ENCODE data around the gene TBC1D25.
"Not testable (repeated sequence)": the region's sequence is repeated elsewhere in the genome, so short reads cannot be mapped to it uniquely, and the experiment has no call there.

The TBC1D25 gene

GRCh38 chrX:48540028-48540375, 488 bp downstream of the TBC1D25 start:
- H3K27ac ChIP-seq (ENCODE audit: poor library complexity, severe bottlenecking) = peak overlapping the region; percentile 58
- H3K4me1 ChIP-seq (ENCODE audit: insufficient read depth, poor library complexity, severe bottlenecking) = peaks cover 2% of the 10 kb centered on the region
- TF ChIP-seq CTCF (IDR thresholded peaks at IDR 0.05; ENCODE audit: poor library complexity, severe bottlenecking) = peak; percentile 23
- DNase-seq (ENCODE audit: low spot score) = no peak
- no peaks in the 10 kb centered on the region for H3K27me3 ChIP-seq (ENCODE audit: insufficient read depth, poor library complexity, severe bottlenecking)
- H3K36me3 ChIP-seq (ENCODE audit: low read depth) = peaks cover 4% of the 10 kb centered on the region; the same call in 1 of the 2 replicates
- no peaks in the 10 kb centered on the region for H3K9me3 ChIP-seq (ENCODE audit: severe bottlenecking)
- H3K4me3 ChIP-seq (ENCODE audit: severe bottlenecking) = peak overlapping the region; percentile 80
- peak; percentile 64 for ATAC-seq (ENCODE audit: low read depth)

GRCh38 chrX:48540480-48540879, 966 bp downstream of the TBC1D25 start:
- peak overlapping the region; percentile 58 for H3K27ac ChIP-seq (ENCODE audit: poor library complexity, severe bottlenecking)
- DNase-seq (ENCODE audit: low spot score) = no peak
- ATAC-seq (ENCODE audit: low read depth) = no peak
- no peaks in the 10 kb centered on the region for H3K27me3 ChIP-seq (ENCODE audit: insufficient read depth, poor library complexity, severe bottlenecking)
- H3K4me1 ChIP-seq (ENCODE audit: insufficient read depth, poor library complexity, severe bottlenecking) = peaks cover 2% of the 10 kb centered on the region
- no peaks in the 10 kb centered on the region for H3K9me3 ChIP-seq (ENCODE audit: severe bottlenecking)
- peak overlapping the region; percentile 80 for H3K4me3 ChIP-seq (ENCODE audit: severe bottlenecking)
- no peak for TF ChIP-seq CTCF (IDR thresholded peaks at IDR 0.05; ENCODE audit: poor library complexity, severe bottlenecking)
- peaks cover 4% of the 10 kb centered on the region for H3K36me3 ChIP-seq (ENCODE audit: low read depth)

GRCh38 chrX:48541140-48541814, 1.8 kb downstream of the TBC1D25 start:
- no peak for TF ChIP-seq CTCF (IDR thresholded peaks at IDR 0.05; ENCODE audit: poor library complexity, severe bottlenecking)
- DNase-seq (ENCODE audit: low spot score) = no peak
- Histone ChIP-seq H3K4me1 (ENCODE audit: insufficient read depth, poor library complexity, severe bottlenecking) (peaks cover 2% of the 10 kb centered on the region), H3K27ac (ENCODE audit: poor library complexity, severe bottlenecking) (no peak overlapping the region), H3K27me3 (ENCODE audit: insufficient read depth, poor library complexity, severe bottlenecking) (no peaks in the 10 kb centered on the region), H3K36me3 (ENCODE audit: low read depth) (peaks cover 4% of the 10 kb centered on the region), H3K4me3 (ENCODE audit: severe bottlenecking) (no peak overlapping the region), H3K9me3 (ENCODE audit: severe bottlenecking) (no peaks in the 10 kb centered on the region)
- no peak for ATAC-seq (ENCODE audit: low read depth)

- ATAC-seq (ENCODE audit: low read depth) (no peak), DNase-seq (ENCODE audit: low spot score) (no peak)
- Histone ChIP-seq H3K4me1 (ENCODE audit: insufficient read depth, poor library complexity, severe bottlenecking) (no peaks in the 10 kb centered on the region), H3K9me3 (ENCODE audit: severe bottlenecking) (no peaks in the 10 kb centered on the region), H3K27ac (ENCODE audit: poor library complexity, severe bottlenecking) (no peak overlapping the region), H3K36me3 (ENCODE audit: low read depth) (peaks cover 9% of the 10 kb centered on the region), H3K27me3 (ENCODE audit: insufficient read depth, poor library complexity, severe bottlenecking) (no peaks in the 10 kb centered on the region), H3K4me3 (ENCODE audit: severe bottlenecking) (no peak overlapping the region)
- TF ChIP-seq CTCF (IDR thresholded peaks at IDR 0.05; ENCODE audit: poor library complexity, severe bottlenecking) = no peak
Observed at GRCh38 chrX:48548871-48549270, 9.4 kb downstream of the TBC1D25 start.

- not testable (repeated sequence) for H3K27me3 ChIP-seq (ENCODE audit: insufficient read depth, poor library complexity, severe bottlenecking); ATAC-seq (ENCODE audit: low read depth); H3K4me3 ChIP-seq (ENCODE audit: severe bottlenecking); H3K9me3 ChIP-seq (ENCODE audit: severe bottlenecking); DNase-seq (ENCODE audit: low spot score); H3K4me1 ChIP-seq (ENCODE audit: insufficient read depth, poor library complexity, severe bottlenecking); H3K27ac ChIP-seq (ENCODE audit: poor library complexity, severe bottlenecking)
- H3K36me3 ChIP-seq (ENCODE audit: low read depth) = peaks cover 16% of the 10 kb centered on the region
Observed at GRCh38 chrX:48555731-48556325, 16.3 kb downstream of the TBC1D25 start.
